Psoas muscle (tissue), 8 donors: ENCODE data around the gene EEPD1. TPM values are rescaled to one million over a fixed set of nuclear protein-coding genes. Genes with fewer than 3 reads are reported as not detected.
"Not testable (repeated sequence)": the region's sequence is repeated elsewhere in the genome, so short reads cannot be mapped to it uniquely, and the experiment has no call there.

Source experiments
- ATAC-seq, 4 donors: fragments of 200-7000 bp; cut with Tn5 transposase; one replicate each; pipeline ENCODE4 v1.9.1; 2020; ENCODE audit warnings: moderate library complexity in 3 of 4, mild to moderate bottlenecking in 2 of 4
- DNase-seq, 2 donors: peaks; one replicate each; pipeline ENCODE4 v3.0.0-alpha.2; 2020
- H3K27ac ChIP-seq: fragments of 200-600 bp; one replicate; pipeline ENCODE4 v1.8.0; 2022
- H3K27me3 ChIP-seq, 3 donors: fragments of 200-600 bp in 1 of 3; one replicate each; pipeline versions ENCODE4 v1.6.1 to v1.8.0; 2013 to 2022; ENCODE audit warnings: low read length in 2 of 3, mild to moderate bottlenecking in 2 of 3, moderate library complexity in 1 of 3; ENCODE audit not compliant: insufficient read depth in 3 of 3
- H3K36me3 ChIP-seq, 2 donors: fragments of 200-600 bp in 1 of 2; one replicate each; pipeline versions ENCODE4 v1.6.1 to v1.8.0; 2013 to 2022; ENCODE audit warnings: low read depth in 1 of 2, mild to moderate bottlenecking in 1 of 2, moderate library complexity in 1 of 2; ENCODE audit not compliant: insufficient read depth in 1 of 2
- H3K4me1 ChIP-seq: fragments of 200-600 bp; one replicate; pipeline ENCODE4 v1.8.0; 2022
- H3K4me3 ChIP-seq: fragments of 200-600 bp; one replicate; pipeline ENCODE4 v1.8.0; 2022; ENCODE audit warnings: mild to moderate bottlenecking
- H3K9me3 ChIP-seq: fragments of 200-600 bp; one replicate; pipeline ENCODE4 v1.8.0; 2022
- CTCF ChIP-seq: fragments of 200-600 bp; IDR thresholded peaks from one replicate; pipeline ENCODE4 v1.8.0; 2022; ENCODE audit warnings: antibody characterized with exemption
- WGBS, 3 donors: extraction: QIAGEN DNeasy Blood & Tissue Kit; methylation state at CpG; one replicate each; pipeline versions ENCODE4 v1.1.6 to v1.1.7; 2013; 5-methylcytosine and 5-hydroxymethylcytosine counted together
- intact Hi-C, 2 donors: fragments of 100-400 bp; cut with DNase I; formaldehyde crosslinking; loops; one replicate each; pipeline versions ENCODE4 v1.11.0 to v1.14.2; 2022
- long read RNA-seq, 2 donors: library from polyadenylated mRNA; unstranded; transcript quantifications; one replicate each; pipeline ENCODE4 v2.0.0, GENCODE V29; 2021
- polyA plus RNA-seq, 3 donors: library from polyadenylated mRNA; stranded (reverse); fragments of 200-250 nt; gene quantifications; one replicate each; pipeline ENCODE4 v1.2.3, GENCODE V29; 2013
- total RNA-seq, 4 donors: library from RNA; stranded (reverse); fragmentation: NEBNext Ultra II Directional in 2 of 4; extraction: Animal tissue kit (Norgen Biotek cat#: 25700) in 2 of 4; gene quantifications; one replicate each; pipeline versions ENCODE4 v1.2.1 to v1.2.4, GENCODE V29; 2021 to 2023
- donor health status: healthy with polysubstance abuse.
- donor health status: DM: no; HTN: no; CAD: no; lungs with moderate emphysema.
- donor health status: Bipolar disorder and iron deficiency.
- donor health status: healthy.
- donor health status: DM: yes; HTN: yes; CAD: no.
- donor health status: DM: no; HTN: no; CAD: no.
- donor health status: DM: no; HTN: no; CAD: no.
- donor health status: DM: yes; HTN: yes; CAD: no.

The EEPD1 gene
- total RNA-seq (10 to 100 TPM; 13.3 to 51.3 (median 32.7) TPM), polyA plus RNA-seq (10 to 100 TPM in 2 of 3 donors, 1 to 10 TPM in 1; 7.3 to 61.2 (median 45.5) TPM)
- long read RNA-seq, donor 1, full-length matches to known transcripts: 22 of 23 reads
- long read RNA-seq, donor 1, partial matches to known transcripts: 1 of 23 reads
- long read RNA-seq, donor 1, other reads (novel, unspliced or antisense): 0 of 23 reads
- long read RNA-seq, donor 2, full-length matches to known transcripts: 139 of 169 reads
- long read RNA-seq, donor 2, partial matches to known transcripts: 15 of 169 reads
- long read RNA-seq, donor 2, other reads (novel, unspliced or antisense): 15 of 169 reads

- no peaks in the 10 kb centered on the region for H3K36me3 ChIP-seq
- no peaks in the 10 kb centered on the region for H3K9me3 ChIP-seq
- 0 to 1% (median 0%) methylated on average over 78 to 88 of the region's 88 CpGs for WGBS, 3 donors
- no peak for TF ChIP-seq CTCF
- peak within 1 kb of the TSS; percentile 95 for H3K27ac ChIP-seq
- peak within 1 kb of the TSS; percentile 93 for H3K4me3 ChIP-seq
- DNase-seq: peak; percentile 100
- peak; percentile 88 to 96 (median 92) for ATAC-seq
- H3K27me3 ChIP-seq: no peaks in the 10 kb centered on the region
- H3K4me1 ChIP-seq: peaks cover 42% of the 10 kb centered on the region
- intact Hi-C loops: no loop called here
Observed at GRCh38 chr7:36152756-36153570, at the start of gene EEPD1. EEPD1 (plus strand) TSS chr7:36153254; CDS start chr7:36154325, 1,071 bp downstream.

DNA sequence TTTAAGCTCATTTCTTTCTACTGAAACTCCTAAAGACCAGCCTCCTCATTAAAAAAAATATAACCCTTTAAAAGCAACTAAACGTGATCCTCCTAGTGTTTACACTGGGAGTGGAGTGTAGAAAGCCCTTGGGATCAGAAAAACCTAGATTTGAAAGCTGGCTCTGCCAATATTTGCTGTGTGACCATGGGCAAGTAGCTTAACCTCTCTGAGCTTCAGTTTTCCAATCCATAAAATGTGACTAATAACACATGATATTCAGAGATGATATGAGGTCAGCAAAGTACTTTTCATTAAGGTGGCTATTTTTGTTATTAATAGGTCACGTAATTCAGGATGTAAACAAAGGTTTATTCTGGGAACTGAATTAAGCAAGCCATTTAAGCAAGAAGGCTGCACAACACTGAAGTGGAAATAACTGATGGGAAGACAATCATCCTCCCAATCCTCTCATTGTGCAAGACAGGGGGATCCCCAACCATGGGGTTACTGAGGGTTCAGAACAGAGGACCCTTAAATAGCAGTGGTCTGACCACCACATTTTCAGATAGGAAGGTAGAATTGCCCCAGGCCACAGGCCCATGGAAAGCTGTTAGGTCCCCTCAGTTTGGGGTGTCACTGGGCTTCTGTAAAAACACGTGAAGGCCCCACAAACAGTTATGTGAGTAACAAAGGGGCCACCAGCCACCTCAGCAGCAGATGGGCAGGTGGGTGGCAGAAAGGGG, 49.1 kb upstream of the EEPD1 start:
- H3K36me3 ChIP-seq: no peaks in the 10 kb centered on the region
- no peaks in the 10 kb centered on the region for H3K9me3 ChIP-seq
- TF ChIP-seq CTCF: no peak
- H3K27ac ChIP-seq: peak overlapping the region; percentile 44
- peak; percentile 65 to 93 (median 83) for ATAC-seq
- H3K4me3 ChIP-seq: no peak overlapping the region
- intact Hi-C loops: no loop called here
- H3K27me3 ChIP-seq: no peaks in the 10 kb centered on the region
- WGBS, 3 donors: 34 to 44% (median 40%) methylated on average over 3 of the region's 3 CpGs
- H3K4me1 ChIP-seq: peaks cover 11% of the 10 kb centered on the region
- DNase-seq: no peak

DNA sequence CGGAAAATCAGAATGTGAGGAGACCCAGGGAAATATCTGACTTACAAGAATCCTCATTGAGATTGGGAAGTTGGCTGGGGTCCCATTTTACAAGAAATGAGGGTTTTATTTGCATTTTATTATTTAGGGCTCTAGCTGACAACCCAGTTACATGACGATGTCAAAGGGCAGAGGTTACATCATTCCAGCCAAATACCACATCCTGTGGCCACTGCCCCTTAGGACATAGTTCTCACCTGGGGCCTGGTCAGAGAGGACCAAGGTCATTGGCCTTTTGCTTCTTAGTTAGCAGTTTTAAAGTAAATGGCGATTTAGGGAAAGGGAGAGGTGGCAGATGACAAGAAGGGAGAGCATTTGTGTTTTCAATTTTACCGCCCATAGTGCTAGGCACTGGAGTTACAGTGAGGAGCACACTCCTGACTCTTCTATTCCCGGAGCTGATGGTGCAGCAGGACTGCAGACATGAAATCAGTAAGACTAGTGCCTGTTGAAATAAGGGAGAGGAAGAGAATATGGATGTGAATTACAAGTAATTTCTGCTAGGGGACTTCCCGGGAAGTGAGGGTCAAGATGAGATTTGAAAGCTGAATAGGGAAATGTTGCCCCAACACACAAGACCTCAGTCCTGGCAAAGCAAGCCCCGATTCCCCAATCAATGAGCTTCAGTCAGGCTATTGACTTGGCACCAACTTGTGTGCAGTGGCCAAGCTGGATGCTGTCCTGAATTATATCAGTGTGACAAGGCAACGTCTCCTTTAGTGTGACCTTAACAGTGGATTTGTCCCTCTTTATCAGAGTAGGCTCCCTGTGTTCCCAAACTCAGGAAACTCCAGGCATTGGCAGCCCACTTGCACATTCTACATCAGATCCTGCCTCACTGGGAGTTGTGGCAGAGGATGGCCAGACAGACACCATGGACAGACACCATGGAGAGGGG, 45.8 kb upstream of the EEPD1 start:
- peaks cover 11% of the 10 kb centered on the region for H3K4me1 ChIP-seq
- DNase-seq, intact Hi-C loops, H3K4me3 ChIP-seq, ATAC-seq, H3K9me3 ChIP-seq, H3K36me3 ChIP-seq, H3K27ac ChIP-seq, H3K27me3 ChIP-seq: not testable (repeated sequence)
- 82 to 87% (median 85%) methylated on average over 5 to 6 of the region's 8 CpGs for WGBS, 3 donors

DNA sequence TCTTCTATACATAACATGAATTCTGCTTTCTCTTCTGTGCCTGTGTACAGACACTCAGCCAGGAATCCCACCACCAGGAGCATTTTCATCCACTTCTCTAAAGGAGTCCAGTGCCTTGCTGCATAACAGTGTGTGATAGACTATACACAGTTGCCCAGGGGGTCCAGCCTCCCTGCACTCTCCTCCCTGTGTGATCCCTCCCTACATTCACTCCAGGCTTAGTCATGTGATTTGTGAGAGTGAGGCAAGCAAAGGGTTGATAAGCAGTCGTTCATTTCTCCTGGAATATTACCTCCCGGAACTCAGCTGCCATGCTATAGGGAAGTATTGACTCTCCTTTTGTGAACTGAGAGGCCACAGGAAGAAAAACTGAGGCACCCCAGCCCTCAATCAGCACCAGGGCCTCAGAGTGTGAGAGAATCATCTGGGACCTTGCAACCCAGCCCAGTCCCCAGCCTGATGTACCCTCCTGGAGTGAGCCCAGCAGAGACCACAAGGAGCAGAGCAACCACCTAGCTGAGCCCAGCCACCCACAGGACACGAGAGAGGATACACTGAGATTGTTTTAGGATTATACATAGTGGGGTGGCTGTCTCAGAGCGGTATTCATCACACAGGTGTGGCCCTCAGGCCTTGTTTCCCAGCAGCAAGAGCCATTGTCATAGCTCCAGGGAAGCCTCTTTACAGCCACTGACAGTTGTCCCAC, 45.0 kb upstream of the EEPD1 start:
- Histone ChIP-seq H3K27ac (no peak overlapping the region), H3K9me3 (no peaks in the 10 kb centered on the region), H3K4me1 (peaks cover 11% of the 10 kb centered on the region), H3K27me3 (no peaks in the 10 kb centered on the region), H3K4me3 (no peak overlapping the region), H3K36me3 (no peaks in the 10 kb centered on the region)
- ATAC-seq (no peak), DNase-seq (no peak)
- 64 to 91% (median 84%) methylated on average over 4 of the region's 4 CpGs for WGBS, 3 donors
- intact Hi-C loops: no loop called here
- TF ChIP-seq CTCF: no peak
